Fibroblast of lung (primary cell): ENCODE data around the gene RYR2. TPM values are rescaled to one million over a fixed set of nuclear protein-coding genes. Genes with fewer than 3 reads are reported as not detected.
"Not testable (repeated sequence)": the region's sequence is repeated elsewhere in the genome, so short reads cannot be mapped to it uniquely, and the experiment has no call there.

Experiments
- DNase-seq, 2 donors: peaks; one replicate each; pipeline versions ENCODE4 v3.0.0 to v3.0.0-alpha.2; 2010; ENCODE audit warnings: low read depth in 2 of 2
- H2AFZ ChIP-seq: 2 replicates; pipeline ENCODE4 v1.5.1; 2012; ENCODE audit warnings: low read length, control low read depth, inconsistent platforms
- H3K27ac ChIP-seq: 2 replicates; pipeline ENCODE4 v1.5.1; 2011; ENCODE audit warnings: low read length, control low read depth; ENCODE audit not compliant: insufficient read depth
- H3K27me3 ChIP-seq: 2 replicates; pipeline ENCODE4 v1.5.1; 2011; ENCODE audit warnings: mild to moderate bottlenecking, low read length; ENCODE audit not compliant: control insufficient read depth, insufficient read depth
- H3K36me3 ChIP-seq: 2 replicates; pipeline ENCODE4 v1.5.1; 2011; ENCODE audit warnings: low read length; ENCODE audit not compliant: control insufficient read depth, insufficient read depth
- H3K4me1 ChIP-seq: 2 replicates; pipeline ENCODE4 v1.5.1; 2011; ENCODE audit warnings: low read length; ENCODE audit not compliant: control insufficient read depth, insufficient read depth; ENCODE audit errors: extremely low read depth
- H3K4me2 ChIP-seq: 2 replicates; pipeline ENCODE4 v1.5.1; 2011; ENCODE audit warnings: low read length, control low read depth; ENCODE audit not compliant: insufficient read depth; ENCODE audit errors: extremely low read depth
- H3K4me3 ChIP-seq, 4 experiments: fragments of 200-600 bp in 1 of 4; sonication (generic) in 1 of 4; replicated peaks in 1 of 4; 2 replicates each; pipeline ENCODE4 v1.5.1; 2011 to 2016; ENCODE audit warnings: low read length in 4 of 4, low read depth in 3 of 4, mild to moderate bottlenecking in 3 of 4, control low read depth in 2 of 4, inconsistent platforms in 1 of 4, mixed read lengths in 1 of 4; ENCODE audit not compliant: insufficient read depth in 1 of 4; ENCODE audit errors: control extremely low read depth in 1 of 4
- H3K79me2 ChIP-seq: 2 replicates; pipeline ENCODE4 v1.5.1; 2012; ENCODE audit warnings: mild to moderate bottlenecking, low read length, inconsistent platforms; ENCODE audit not compliant: control insufficient read depth, insufficient read depth
- H3K9ac ChIP-seq: 2 replicates; pipeline ENCODE4 v1.5.1; 2011; ENCODE audit warnings: mild to moderate bottlenecking, low read length, control low read depth; ENCODE audit not compliant: insufficient read depth
- H3K9me3 ChIP-seq: 2 replicates; pipeline ENCODE4 v1.5.1; 2012; ENCODE audit warnings: low read depth, low read length; ENCODE audit not compliant: control insufficient read depth, insufficient read depth
- H4K20me1 ChIP-seq: 2 replicates; pipeline ENCODE4 v1.5.1; 2011; ENCODE audit warnings: low read length; ENCODE audit not compliant: control insufficient read depth, insufficient read depth; ENCODE audit errors: extremely low read depth
- CTCF ChIP-seq, 2 donors: IDR thresholded peaks in 1 of 2; conservative IDR thresholded peaks in 1 of 2; 1 replicate in 1 of 2; 2 replicates in 1 of 2; pipeline ENCODE4 v1.5.1; 2011 to 2012; ENCODE audit warnings: low read length in 2 of 2, control low read depth in 1 of 2, inconsistent platforms in 1 of 2, low read depth in 1 of 2, mild to moderate bottlenecking in 1 of 2
- EZH2 ChIP-seq: IDR thresholded peaks from 2 replicates; pipeline ENCODE4 v1.5.1; 2012; ENCODE audit warnings: low read length, control low read depth, mild to moderate bottlenecking; ENCODE audit errors: missing control alignments
- polyA plus RNA-seq, 2 donors: library from polyadenylated mRNA; depleted of rRNA in 1 of 2; stranded (reverse) in 1 of 2; unstranded in 1 of 2; fragments of >200 nt; gene quantifications; 2 replicates each; pipeline ENCODE4 v1.2.1, GENCODE V29; 2011 to 2012; ENCODE audit warnings: missing spikeins in 1 of 2
- total RNA-seq: library from RNA; depleted of rRNA; stranded (reverse); fragments of >200 nt; gene quantifications from 2 replicates; pipeline ENCODE4 v1.2.1, GENCODE V29; 2014

RYR2 gene
- total and polyA plus RNA-seq, 2 donors (not counting 1 experiment from before 2014, with no cell fraction given): 0.06 to 0.17 TPM

GRCh38 chr1:237838904-237839534 lies 797.0 kb downstream of the RYR2 start:
- Histone ChIP-seq H2AFZ (no peak overlapping the region), H3K4me3 (no peak overlapping the region), H3K4me2 (no peak overlapping the region), H3K36me3 (no peaks in the 10 kb centered on the region), H3K9me3 (no peaks in the 10 kb centered on the region), H3K9ac (no peak overlapping the region), H3K4me1 (no peaks in the 10 kb centered on the region), H4K20me1 (no peaks in the 10 kb centered on the region), H3K27ac (no peak overlapping the region), H3K27me3 (no peaks in the 10 kb centered on the region), H3K79me2 (no peaks in the 10 kb centered on the region)
- DNase-seq: no peak
- no peak for TF ChIP-seq CTCF (conservative IDR thresholded peaks at IDR 0.05 in 1 of 2, IDR thresholded peaks at IDR 0.05 in 1 of 2; ENCODE audit: low read depth in 1 of 2, low read length in 2 of 2)
- TF ChIP-seq EZH2: no peak

GRCh38 chr1:237841485-237841884 lies 799.5 kb downstream of the RYR2 start:
- H3K4me3 ChIP-seq: no peak overlapping the region

GRCh38 chr1:237843516-237843915 lies 801.5 kb downstream of the RYR2 start:
- H3K4me3 ChIP-seq, H3K27me3 ChIP-seq, H3K4me2 ChIP-seq, H3K79me2 ChIP-seq, H2AFZ ChIP-seq, H3K4me1 ChIP-seq, H3K27ac ChIP-seq, H3K9me3 ChIP-seq, DNase-seq, H3K36me3 ChIP-seq, H4K20me1 ChIP-seq, H3K9ac ChIP-seq: not testable (repeated sequence)

More at GRCh38 chr1:237841485-237841884, 799.5 kb downstream of the RYR2 start:
- no peak for TF ChIP-seq CTCF (conservative IDR thresholded peaks at IDR 0.05 in 1 of 2, IDR thresholded peaks at IDR 0.05 in 1 of 2; ENCODE audit: low read depth in 1 of 2, low read length in 2 of 2)
- no peak for TF ChIP-seq EZH2
- no peaks in the 10 kb centered on the region for H4K20me1 ChIP-seq
- H3K27ac ChIP-seq: no peak overlapping the region
- H3K79me2 ChIP-seq: no peaks in the 10 kb centered on the region
- H3K4me2 ChIP-seq: no peak overlapping the region
- no peaks in the 10 kb centered on the region for H3K27me3 ChIP-seq
- no peak overlapping the region for H2AFZ ChIP-seq
- no peaks in the 10 kb centered on the region for H3K9me3 ChIP-seq
- DNase-seq: no peak
- no peaks in the 10 kb centered on the region for H3K36me3 ChIP-seq
- H3K9ac ChIP-seq: no peak overlapping the region
- H3K4me1 ChIP-seq: no peaks in the 10 kb centered on the region
